ENCODE data around the gene ARHGAP6.

GRCh38 chrX:11212741-11213140 is 453.0 kb downstream of the ARHGAP6 start:
- TF ChIP-seq POLR2A (IDR thresholded peaks at IDR 0.05): no peak
- no peak for TF ChIP-seq CTCF (IDR thresholded peaks at IDR 0.05)

Measured in thyroid gland (tissue), 4 donors.